ENCODE data around the gene LRRC14B.
A peak's percentile ranks its signal among the peaks of the same experiment; 100 is the strongest.
"Not testable (repeated sequence)": the region's sequence is repeated elsewhere in the genome, so short reads cannot be mapped to it uniquely, and the experiment has no call there.

Gene LRRC14B

DNA sequence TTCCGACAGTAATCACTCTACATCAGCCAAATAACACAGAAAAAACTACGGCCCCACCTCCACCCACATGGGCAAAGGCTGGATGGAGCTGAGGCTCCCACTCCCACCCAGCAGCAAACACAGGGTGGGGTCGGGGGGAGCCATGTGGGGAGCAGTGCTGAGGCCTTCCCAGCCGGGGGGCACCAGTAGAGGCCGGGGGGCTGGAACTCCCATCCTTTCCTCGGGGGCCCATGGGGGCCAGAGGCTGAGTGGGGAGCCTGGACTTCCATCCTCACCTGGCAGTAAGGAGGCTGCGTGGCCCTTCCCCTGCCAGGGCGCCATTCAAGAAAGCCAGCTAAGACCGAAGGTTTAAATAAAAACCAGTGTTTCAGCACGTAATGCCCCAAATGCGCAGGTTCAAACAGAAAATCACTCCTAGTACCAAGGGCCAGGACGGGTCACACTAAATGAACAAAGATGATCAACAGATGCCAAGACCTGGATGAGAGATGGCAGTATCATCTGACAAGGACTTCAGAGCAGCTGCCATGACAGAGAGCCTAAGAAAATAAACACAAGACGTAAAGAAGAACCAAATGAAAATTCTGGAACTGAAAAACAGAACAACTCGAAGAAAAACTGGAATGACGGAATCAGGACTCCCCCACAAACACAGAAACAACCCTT is 17.3 kb downstream of the LRRC14B start:
- DNase-seq = no peak

DNA sequence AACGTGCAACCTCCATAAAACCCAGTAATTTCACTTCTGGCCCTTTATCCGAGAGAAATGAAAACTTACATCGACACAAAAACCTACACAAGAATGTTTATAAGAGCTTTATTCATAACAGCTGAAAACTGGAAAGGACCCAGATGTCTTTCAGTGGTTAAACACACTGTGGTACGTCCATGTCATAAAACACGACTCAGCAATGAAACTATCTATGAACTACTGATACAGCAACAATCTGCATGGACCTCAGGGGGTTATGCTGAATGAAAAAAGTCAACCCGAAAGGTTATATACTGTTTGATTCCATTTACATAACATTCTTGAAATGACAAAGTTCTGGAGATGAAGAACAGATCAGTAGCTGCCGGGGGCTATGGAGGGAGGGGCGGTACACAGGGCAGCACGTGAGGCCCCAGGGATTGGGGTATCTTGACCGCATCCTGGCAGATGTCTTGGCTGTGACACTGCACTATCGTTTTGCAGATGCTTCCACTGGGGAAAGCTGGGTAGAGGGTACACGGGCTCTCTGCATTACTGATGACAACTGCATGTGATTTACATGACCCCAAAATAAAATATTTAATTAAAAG is 22.6 kb downstream of the LRRC14B start:
- no peak for DNase-seq

DNA sequence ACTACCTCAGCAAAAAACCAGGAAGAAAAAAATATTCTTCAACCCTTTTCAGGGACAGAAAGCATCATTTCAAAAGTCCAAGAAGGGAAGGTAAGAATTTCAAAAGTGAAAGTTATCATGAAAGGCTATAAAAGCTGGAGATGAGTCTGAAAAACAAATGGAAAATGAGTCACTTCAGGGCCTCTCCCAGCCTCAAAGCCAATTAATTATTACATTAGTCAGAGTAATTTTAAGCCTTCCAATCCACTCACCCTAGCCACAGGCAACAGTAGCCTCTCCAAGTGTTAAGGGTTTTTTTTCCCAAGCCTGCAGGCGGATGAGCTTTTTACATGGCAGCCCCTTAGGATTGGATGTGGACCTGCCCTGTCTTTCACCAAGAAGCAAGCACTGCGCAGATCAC is 24.0 kb downstream of the LRRC14B start:
- DNase-seq = peak; percentile 19

DNA sequence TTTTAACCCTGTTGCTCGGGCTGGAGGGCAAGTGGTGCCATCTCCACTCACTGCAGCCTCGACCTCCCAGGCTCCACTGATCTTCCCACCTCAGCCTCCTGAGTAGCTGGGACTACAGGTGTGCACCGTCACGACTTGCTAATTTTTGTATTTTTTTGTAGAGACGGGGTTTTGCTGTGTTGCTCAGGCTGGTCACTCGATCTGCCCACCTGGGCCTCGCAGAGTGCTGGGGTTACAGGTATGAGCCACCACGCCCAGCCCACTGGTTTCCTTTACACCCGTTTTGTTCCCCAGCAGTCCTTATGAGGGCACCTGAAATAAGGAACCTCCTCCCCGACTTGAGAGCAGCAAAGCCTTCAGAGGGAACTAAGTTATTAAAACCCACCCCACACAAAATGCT is 24.8 kb downstream of the LRRC14B start:
- not testable (repeated sequence) for DNase-seq

DNA sequence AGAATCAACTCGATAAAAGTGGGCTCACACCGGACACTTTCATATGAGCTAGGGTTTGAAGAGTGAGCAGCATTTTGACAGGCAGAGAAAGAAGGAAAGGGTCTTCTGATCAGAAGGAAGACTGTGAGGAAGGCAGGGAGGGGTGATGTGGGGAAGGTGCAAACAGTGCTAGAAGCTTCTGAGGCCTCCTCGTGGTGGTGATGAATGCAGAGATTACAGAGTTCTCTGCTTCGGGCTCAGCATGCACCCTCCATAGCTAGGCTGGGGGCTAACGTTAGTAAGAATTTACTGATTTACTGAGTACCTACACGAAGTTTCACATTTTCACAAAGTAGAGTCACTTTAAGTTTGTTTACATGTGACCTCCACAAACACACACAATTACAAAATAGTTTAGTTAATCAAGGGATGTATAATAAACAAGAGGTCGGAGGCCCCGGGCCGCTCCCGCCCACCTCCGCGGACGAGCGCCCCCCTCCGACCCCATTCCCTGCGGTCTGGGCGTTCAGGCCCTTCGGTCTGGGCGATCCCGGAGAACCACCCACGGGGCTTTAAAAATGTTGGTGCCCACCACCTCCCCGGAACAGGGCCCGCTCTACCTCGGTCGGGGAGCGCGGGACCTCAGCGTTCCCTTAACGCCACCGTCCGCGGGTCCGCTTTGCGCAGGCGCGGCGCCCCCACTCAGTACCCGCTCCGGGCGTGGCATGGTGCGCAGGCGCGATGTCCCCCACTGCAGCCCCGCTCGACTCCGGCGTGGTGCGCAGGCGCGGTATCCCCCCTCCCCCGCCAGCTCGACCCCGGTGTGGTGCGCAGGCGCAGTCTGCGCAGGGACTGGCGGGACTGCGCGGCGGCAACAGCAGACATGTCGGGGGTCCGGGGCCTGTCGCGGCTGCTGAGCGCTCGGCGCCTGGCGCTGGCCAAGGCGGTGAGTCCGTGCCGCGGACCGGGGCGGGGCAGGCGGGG is 26.5 kb downstream of the LRRC14B start, which contains the start of the genes CCDC127 and SDHA:
CCDC127 (minus strand) TSS at position 660 of the 963 bp plus-strand sequence. CDS start 1,304 bp downstream, outside the sequence.
SDHA (plus strand) TSS at position 827 of the 963 bp plus-strand sequence; CDS start at position 863, 36 bp downstream.
- DNase-seq = peak; percentile 93

DNA sequence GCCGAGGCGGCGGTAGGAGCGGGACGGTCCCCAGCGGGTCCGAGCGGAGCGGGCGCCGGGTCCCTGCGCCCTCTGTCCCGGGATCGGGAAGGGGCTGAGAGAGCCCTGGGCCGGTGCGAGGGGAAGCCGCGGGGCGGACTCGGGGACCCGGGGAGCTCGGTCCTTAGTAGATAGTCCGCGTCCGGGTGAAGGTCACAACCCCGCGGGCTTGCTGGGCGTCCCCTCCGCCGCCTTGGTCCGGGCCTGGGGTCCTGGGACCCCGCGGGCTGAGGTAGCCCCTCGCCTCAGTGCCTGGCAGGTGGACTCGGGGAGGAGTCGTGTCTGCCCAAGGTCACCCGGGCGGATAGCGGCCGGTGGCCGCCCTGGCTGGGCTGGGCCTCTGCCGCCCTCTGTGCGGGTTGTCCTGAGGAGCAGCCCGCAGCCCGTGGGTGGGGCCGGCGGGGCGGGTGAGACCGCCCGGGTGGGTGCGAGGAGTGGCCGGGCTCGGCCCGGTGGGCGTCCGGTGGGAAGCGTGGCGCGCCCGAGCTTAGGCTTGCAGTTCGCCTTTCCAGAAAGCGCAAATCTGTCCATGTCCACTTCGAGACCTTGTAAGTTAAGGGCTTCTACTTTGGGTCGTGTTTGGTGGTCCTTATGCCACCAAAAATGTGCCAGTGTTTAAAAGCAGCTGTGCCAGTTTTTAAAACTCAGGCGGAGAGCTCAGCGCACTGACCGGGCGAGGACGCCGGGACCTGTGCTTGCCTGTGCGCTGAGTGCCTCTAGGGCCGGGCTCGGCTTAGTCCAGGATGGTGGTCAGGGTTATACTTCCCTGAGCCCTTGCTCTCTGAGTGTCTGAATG is 27.4 kb downstream of the LRRC14B start:
- peak; percentile 22 for DNase-seq

DNA sequence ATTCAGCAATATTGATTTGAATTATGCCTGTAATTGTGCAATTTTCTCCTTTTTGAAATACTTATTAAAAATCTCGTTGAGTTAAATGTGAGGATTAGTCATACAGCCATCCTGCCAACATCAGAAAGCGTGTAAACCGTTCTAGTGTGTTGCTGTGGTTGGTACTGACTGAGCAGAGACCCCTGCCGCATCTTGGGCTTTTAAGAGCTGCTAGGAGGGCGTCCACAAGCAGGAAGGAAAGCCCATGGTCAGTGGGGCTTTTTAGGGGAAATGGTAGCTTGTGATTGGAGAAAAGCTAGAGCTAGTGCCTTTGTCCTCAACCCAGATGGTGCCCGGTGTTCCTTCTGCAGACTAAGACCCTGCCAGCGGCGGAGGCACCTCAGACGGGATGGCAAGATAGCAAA is 28.2 kb downstream of the LRRC14B start:
- DNase-seq = peak; percentile 18

DNA sequence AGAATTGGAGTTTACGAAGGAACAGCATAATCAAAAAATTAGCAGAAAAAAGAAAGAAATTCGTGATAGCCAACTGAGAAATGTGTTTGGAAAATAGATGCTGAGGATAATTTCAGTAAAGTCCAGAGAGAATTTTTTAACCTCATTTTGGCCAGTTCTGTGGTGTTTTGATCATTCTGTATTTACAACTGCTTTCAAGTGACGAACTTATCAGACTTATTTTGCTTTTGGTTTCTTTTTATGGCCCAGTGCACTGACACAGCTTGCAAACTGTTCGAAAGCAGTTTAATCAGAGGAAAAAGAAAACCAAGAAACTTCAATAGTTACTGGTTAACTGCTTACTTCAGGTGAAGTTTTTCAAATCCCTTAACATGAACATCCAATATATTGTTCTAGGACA is 28.7 kb downstream of the LRRC14B start:
- DNase-seq = no peak

DNA sequence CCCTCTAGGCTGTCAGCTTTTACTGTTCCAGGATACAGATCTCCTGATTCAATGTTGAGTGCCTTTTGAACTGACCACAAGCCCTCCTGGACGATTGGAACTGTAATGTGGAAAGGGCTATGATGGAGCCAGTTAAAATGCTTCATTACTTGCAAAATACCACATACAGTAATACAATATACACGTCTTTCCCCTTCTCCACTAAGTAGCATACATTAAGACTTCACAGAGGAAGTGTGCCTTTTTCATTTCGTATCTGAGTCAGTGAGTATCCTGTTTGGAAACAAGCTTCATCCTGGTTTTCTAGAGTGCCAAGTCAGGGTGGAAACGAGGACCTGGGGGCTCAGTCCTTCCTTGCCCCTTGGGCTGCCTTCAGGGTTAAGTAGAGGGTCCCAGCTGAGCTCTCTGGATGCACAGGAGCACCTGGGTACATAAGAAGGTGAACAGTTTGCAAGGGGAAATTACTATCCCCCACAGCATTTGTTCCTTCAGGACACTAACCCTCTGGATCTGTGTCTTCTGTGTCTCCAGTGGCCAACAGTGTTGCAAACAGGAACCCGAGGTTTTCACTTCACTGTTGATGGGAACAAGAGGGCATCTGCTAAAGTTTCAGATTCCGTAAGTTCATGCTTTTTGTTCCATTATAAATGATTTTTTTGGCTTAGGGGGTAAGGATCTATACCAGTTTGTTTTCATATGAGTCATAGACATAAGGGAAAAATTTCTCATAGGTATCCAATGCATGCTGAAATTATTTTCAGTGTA is 31.8 kb downstream of the LRRC14B start:
- DNase-seq = not testable (repeated sequence)

DNA sequence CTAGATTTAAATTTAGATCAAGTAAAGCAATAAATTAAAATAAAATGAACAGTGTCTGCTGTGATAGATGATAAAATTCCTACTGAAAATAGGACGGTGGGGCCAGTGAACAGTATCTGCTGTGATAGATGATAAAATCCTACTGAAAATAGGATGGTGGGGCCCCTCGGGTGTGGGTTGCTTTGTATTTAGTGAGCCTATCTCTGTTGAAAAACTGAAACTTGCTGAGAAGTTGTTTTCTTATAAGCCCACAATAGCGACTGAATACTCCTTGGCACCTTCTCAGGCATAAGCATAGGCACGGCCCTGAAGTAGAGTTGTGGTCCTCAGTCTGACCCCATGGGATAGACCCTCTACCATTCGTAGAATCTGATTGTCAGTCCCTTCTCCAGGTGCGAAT is 32.5 kb downstream of the LRRC14B start:
- no peak for DNase-seq

DNA sequence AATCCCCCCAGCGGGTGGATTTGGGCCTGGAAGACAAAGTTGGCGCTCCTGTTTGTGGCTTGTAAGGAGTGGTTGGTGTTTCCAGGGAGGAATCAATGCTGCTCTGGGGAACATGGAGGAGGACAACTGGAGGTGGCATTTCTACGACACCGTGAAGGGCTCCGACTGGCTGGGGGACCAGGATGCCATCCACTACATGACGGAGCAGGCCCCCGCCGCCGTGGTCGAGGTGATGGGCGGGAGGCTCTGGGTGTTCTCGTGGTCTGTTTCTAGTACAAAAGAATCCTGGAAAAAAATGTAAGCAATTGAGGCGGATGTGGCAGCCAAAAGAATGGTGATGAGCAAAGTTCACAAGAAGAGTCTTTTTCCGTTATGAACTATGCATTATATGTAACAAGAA is 34.0 kb downstream of the LRRC14B start:
- no peak for DNase-seq

DNA sequence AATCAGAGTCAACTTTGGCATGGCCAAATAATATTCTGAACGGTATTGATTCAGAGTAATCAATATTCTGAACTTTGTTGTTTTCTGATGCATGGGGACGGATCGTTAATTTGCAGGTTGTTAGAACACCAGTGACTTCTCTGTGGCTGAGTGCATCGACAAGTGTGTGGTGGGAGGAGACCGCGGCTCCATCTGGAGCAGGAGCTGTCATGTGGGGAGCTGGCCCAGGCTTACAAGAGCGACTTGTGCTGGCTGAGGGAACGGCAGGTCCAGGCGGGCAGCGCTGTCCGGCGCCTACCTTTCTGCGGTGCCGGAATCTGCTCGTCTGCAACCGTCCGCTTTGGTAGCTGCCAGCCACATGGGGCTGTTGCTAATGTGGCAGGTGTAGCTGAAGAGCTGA is 36.1 kb downstream of the LRRC14B start:
- DNase-seq = not testable (repeated sequence)

DNA sequence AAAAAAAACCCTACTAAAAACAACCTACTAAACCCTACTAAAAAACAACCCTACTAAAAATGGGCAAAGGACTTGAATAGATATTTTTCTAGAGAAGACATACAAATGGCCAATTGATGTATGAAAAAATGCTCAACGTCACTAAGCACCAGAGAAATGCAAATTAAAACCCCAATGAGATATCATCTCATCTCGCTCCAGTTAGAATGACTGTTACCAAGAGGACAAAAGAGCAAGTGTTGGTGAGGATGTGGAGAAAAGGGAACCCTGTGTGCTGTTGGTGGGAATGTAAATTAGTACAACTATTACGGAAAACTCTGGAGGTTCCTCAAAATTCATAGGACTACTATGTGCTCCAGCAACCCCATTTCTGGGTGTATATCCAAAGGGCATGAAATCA is 37.6 kb downstream of the LRRC14B start:
- DNase-seq = no peak

DNA sequence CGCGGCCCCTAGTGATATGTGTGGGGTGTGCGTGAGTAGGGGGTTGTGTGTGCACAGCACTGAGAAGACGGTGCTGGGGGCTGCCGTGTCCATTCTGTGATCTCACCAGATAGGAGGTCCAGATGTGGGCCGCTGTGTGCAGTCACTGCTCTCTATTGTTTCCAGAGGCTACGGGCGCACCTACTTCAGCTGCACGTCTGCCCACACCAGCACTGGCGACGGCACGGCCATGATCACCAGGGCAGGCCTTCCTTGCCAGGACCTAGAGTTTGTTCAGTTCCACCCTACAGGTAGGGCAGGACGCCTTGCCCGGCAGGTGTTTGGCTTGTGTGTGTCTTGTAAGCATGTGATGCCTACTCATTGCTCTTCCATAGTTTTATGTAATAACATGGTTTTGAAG is 39.4 kb downstream of the LRRC14B start:
- no peak for DNase-seq

DNA sequence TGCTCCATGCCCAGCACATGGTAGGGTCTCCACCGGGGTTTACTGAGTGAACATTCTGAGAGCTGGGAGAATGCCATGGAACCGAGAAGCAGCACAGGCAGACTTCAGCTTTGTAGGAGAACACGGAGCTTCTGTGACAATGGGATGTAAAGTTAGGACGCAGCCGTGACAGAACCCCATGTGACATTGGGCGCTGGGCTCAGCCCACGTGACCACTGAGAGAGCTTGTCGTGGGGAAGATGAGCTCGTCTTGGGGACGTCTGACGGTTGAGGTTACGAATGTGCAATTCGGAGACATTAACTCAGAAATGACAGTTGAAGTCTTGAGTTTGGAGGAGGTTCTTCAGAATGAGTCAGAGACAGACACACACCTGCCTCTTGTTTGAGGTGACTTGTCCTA is 40.4 kb downstream of the LRRC14B start:
- DNase-seq = no peak

DNA sequence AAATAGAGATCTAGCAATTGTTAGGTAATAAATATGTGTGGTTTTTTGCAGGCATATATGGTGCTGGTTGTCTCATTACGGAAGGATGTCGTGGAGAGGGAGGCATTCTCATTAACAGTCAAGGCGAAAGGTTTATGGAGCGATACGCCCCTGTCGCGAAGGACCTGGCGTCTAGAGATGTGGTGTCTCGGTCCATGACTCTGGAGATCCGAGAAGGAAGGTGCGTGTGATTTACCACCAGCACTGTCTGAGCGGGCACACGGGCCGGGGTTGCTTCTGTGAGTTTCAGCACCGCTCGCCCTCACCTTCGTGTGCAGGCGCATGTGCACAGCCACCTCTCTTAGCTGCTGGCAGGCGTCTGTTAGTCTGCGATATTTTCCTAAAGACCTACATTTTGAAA is 42.1 kb downstream of the LRRC14B start:
- DNase-seq = not testable (repeated sequence)

DNA sequence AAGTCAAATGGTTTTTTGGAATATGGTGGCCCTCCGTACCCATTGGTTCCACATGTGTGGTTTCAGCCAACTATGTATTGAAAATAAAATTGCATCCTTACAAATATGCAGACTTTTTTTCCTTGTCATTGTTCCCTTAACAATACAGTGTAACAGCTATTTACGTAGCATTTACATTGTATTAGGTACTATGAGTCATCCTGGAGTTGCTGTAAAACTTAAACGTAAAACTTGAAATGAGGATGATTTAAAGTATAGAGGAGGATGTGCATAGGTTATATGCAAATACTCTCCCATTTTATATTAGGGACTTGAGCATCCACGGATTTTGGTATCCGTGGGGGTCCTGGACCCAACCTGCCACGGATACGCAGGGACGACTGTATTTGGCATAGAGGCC is 43.2 kb downstream of the LRRC14B start:
- DNase-seq = no peak

DNA sequence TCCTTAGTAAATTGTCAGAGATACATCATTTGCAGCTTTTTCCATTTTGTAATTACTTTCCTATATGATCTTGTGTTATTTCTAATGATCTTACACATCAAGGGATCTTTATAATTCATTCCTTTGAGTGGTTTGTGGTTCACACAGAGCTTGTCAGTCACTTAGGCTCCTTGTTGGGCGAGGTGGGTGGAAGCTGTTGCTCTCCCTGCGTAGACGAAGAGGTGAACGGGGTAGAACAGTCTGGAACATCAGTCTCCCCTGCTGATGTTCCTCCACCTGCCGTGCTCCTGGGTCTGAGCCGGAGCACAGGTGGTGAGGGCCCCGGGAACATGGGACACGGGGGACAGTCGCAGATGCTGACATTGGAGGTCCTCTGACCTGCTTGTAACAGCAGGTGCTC is 44.2 kb downstream of the LRRC14B start:
- DNase-seq = not testable (repeated sequence)

DNA sequence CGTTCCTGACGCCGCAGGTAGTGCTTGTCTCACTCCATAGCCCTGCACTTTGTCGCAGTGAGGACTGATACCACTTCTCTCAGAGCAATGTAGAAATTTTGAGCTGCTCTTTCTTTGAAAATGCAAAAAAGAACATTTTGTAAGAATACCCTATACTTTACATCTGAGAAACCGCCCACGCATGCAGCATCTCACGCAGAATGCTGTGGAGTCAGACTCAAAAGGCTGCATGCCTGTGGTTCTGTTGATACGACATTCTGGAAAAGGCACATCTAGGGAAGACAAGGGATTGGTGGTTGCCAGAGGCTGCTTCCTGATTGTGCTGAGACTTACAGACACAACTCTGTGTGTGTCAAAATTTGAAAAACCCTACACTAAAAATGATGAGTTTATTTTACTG is 46.6 kb downstream of the LRRC14B start:
- DNase-seq = not testable (repeated sequence)

DNA sequence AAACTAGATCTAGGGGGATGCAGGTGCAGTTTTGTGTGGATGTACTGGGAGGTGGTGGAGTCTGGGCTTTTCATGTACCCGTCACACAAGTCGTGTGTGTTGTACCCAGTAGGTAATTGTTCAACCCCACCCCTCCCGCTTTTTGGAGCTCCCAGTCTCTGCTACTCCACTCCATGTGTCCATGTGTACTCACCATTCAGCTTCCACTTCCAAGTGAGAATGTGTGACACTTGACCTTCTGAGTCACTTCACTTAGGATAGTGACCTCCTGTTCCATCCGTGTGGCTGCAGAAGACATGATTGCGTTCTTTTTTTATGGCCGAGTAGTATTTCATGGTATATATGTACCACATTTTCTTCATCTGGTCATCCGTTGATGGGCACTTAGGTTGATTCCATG is 49.3 kb downstream of the LRRC14B start:
- DNase-seq = not testable (repeated sequence)

DNA sequence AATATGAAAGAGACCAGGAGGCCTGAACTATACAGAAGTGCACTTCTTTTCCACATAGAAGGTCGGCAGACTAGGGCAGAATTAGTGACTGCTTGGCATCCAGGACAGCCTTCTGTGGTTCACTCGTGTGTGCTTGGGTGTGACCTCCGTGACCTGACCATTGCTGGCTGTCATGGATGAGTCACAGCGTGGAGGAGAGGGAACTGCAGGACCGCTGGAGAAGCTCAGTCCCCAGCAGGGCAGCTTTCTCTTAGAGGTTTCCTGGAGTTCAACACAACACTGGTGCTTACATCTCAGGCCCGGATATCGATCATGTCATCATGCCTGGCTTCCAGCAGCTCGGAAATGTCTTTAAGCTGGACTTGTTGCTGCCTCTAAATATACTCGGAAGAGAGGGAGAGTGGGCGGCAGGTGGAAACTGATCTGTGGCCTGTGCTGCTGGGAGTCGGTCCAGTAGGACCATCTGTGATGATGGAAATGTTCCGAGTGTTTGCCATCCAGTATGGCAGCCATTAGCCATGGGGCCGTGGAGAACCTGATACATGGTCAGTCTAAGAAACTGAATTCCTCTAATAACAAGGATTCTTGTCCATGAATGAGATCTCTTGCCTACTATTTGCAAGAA is 49.9 kb downstream of the LRRC14B start:
- DNase-seq = not testable (repeated sequence)

Measured in fibroblast of skin of scalp (primary cell).